Kidney (tissue), 14 donors: ENCODE results near the gene MYH9. TPM values are rescaled to one million over a fixed set of nuclear protein-coding genes. Genes with fewer than 3 reads are reported as not detected.

ENCODE experiments used
- DNase-seq, 5 donors: peaks; one replicate each; pipeline ENCODE4 v3.0.0-alpha.2; 2013 to 2020
- FAIRE-seq: peaks from 2 replicates; lab custom pipeline; 2012; peaks lifted over from hg19 to GRCh38; lab: Jason Lieb, UNC
- H3K27ac ChIP-seq, 2 donors: one replicate each; pipeline ENCODE4 v1.7.0; 2013; ENCODE audit warnings: low read depth in 2 of 2, low read length in 2 of 2, inconsistent platforms in 1 of 2
- H3K27me3 ChIP-seq: one replicate; pipeline ENCODE4 v1.7.1; 2013; ENCODE audit warnings: low read length, inconsistent platforms; ENCODE audit not compliant: control insufficient read depth, insufficient read depth
- H3K36me3 ChIP-seq, 3 donors: one replicate each; pipeline versions ENCODE4 v1.7.0 to v1.7.1; 2013; ENCODE audit warnings: low read length in 3 of 3, control low read depth in 1 of 3, inconsistent platforms in 1 of 3; ENCODE audit not compliant: insufficient read depth in 3 of 3, control insufficient read depth in 2 of 3
- H3K4me1 ChIP-seq, 3 donors: one replicate each; pipeline versions ENCODE4 v1.7.0 to v1.7.1; 2013; ENCODE audit warnings: low read length in 3 of 3, inconsistent platforms in 1 of 3, low read depth in 1 of 3; ENCODE audit not compliant: control insufficient read depth in 2 of 3, insufficient read depth in 2 of 3
- H3K4me3 ChIP-seq, 3 donors: one replicate each; pipeline versions ENCODE4 v1.7.0 to v1.8.1; 2013; ENCODE audit warnings: low read length in 3 of 3, control low read depth in 1 of 3, inconsistent platforms in 1 of 3
- H3K9ac ChIP-seq, 3 donors: one replicate each; pipeline versions ENCODE4 v1.7.0 to v1.7.1; 2013; ENCODE audit warnings: low read length in 3 of 3, control low read depth in 1 of 3, inconsistent platforms in 1 of 3
- H3K9me3 ChIP-seq, 3 donors: one replicate each; pipeline versions ENCODE4 v1.7.0 to v1.7.1; 2013; ENCODE audit warnings: low read length in 3 of 3, control low read depth in 1 of 3, inconsistent platforms in 1 of 3; ENCODE audit not compliant: control insufficient read depth in 2 of 3, insufficient read depth in 1 of 3
- intact Hi-C: fragments of 100-400 bp; cut with DNase I; formaldehyde crosslinking; loops from one replicate; pipeline ENCODE4 v1.11.1; 2022
- polyA plus RNA-seq: library from polyadenylated mRNA; stranded (reverse); fragments of 350-450 nt; fragmentation: Illumina TruSeq; extraction: RNeasy Lipid Tissue Mini Kit (QIAGEN cat#74804); gene quantifications from one replicate; pipeline ENCODE4 v1.2.3, GENCODE V29; 2014; ENCODE audit warnings: low read depth, low replicate concordance; ENCODE audit not compliant: insufficient read depth
- total RNA-seq: library from RNA; stranded (reverse); fragmentation: NEBNext Ultra II Directional; extraction: Animal tissue kit (Norgen Biotek cat#: 25700); gene quantifications from one replicate; pipeline ENCODE4 v1.2.1, GENCODE V29; 2021
- TF ChIP-seq, protein P1 (sequence below): IDR thresholded peaks from 3 replicates; pipeline ENCODE4 v1.5.1; 2012; ENCODE audit warnings: mild to moderate bottlenecking, moderate library complexity, borderline replicate concordance; ENCODE audit not compliant: insufficient read depth; ENCODE audit errors: extremely low read depth
- donor health status: control.
- donor health status: control.
- donor health status: control.
- donor health status: control.
- donor health status: control.
- donor health status: DM: yes; HTN: yes; CAD: no.
- donor health status: Normal renal cell carcinoma (clear cell type).

MYH9 gene
- total and polyA plus RNA-seq, 2 donors from 2014 or later = 85.2 to 655 TPM

DNA sequence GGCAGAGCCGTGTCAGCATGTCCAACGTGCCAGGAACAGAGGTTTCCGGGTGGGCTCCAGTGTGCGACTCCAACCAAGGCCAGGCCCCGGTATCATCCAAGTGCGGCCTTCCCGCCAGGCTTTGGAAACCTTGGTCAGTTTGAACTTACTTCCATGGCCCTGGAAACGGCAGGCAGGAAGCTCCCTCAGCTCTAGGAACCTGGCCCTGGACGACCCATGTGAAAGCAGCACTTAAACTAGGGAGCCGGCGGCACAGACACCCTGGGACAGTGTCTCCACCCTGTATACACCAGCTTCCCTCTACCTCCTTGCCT, 65.2 kb downstream of the MYH9 start:
- peaks cover 0 to 48% (median 47%) of the 10 kb centered on the region in 3 donors for H3K4me1 ChIP-seq
- H3K36me3 ChIP-seq = peaks cover 17 to 91% (median 37%) of the 10 kb centered on the region in 3 donors
- peak overlapping the region; percentile 79 to 95 for H3K27ac ChIP-seq
- FAIRE-seq (no peak), DNase-seq (no peak)
- H3K9me3 ChIP-seq = no peaks in the 10 kb centered on the region
- TF ChIP-seq, protein P1, sequence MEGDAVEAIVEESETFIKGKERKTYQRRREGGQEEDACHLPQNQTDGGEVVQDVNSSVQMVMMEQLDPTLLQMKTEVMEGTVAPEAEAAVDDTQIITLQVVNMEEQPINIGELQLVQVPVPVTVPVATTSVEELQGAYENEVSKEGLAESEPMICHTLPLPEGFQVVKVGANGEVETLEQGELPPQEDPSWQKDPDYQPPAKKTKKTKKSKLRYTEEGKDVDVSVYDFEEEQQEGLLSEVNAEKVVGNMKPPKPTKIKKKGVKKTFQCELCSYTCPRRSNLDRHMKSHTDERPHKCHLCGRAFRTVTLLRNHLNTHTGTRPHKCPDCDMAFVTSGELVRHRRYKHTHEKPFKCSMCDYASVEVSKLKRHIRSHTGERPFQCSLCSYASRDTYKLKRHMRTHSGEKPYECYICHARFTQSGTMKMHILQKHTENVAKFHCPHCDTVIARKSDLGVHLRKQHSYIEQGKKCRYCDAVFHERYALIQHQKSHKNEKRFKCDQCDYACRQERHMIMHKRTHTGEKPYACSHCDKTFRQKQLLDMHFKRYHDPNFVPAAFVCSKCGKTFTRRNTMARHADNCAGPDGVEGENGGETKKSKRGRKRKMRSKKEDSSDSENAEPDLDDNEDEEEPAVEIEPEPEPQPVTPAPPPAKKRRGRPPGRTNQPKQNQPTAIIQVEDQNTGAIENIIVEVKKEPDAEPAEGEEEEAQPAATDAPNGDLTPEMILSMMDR = no peak
- intact Hi-C loops = no loop called here
- H3K27me3 ChIP-seq = no peaks in the 10 kb centered on the region
- H3K9ac ChIP-seq = peak overlapping the region in 1 of 3 donors; percentile 82
- H3K4me3 ChIP-seq = no peak overlapping the region

GRCh38 chr22:36321797-36322601, 65.8 kb downstream of the MYH9 start:
- TF ChIP-seq, protein P1 = no peak
- H3K4me3 ChIP-seq = no peak overlapping the region
- H3K9me3 ChIP-seq = no peaks in the 10 kb centered on the region
- peaks cover 16 to 90% (median 39%) of the 10 kb centered on the region in 3 donors for H3K36me3 ChIP-seq
- DNase-seq (peak in 1 of 5 donors; percentile 73), FAIRE-seq (no peak)
- H3K27me3 ChIP-seq = no peaks in the 10 kb centered on the region
- no peak overlapping the region for H3K9ac ChIP-seq
- H3K4me1 ChIP-seq = peaks cover 0 to 42% (median 42%) of the 10 kb centered on the region in 3 donors
- H3K27ac ChIP-seq = peak overlapping the region; percentile 79 to 95
- intact Hi-C loops = no loop called here

DNA sequence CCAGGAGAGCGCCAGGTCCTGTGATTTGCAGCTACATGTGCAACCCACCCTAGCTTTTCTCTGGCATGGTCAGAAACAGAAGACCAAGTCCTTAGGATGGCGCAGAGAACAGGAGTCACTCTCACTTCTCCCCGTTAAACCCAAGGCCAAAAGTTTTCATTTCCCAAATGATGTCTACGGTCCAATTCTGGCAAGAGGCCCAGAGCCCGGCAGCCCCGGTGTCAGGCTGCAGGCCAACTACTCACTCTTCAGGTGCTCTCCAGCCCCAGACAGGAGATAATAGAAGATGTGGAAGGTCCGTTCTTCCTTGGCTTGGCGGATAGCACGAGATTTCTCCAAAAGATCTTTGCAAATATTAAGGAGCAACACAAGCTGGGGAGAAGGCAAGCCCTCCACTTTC, 67.2 kb downstream of the MYH9 start:
- FAIRE-seq (no peak), DNase-seq (no peak)
- peaks cover 7 to 92% (median 42%) of the 10 kb centered on the region in 3 donors for H3K36me3 ChIP-seq
- H3K9ac ChIP-seq = no peak overlapping the region
- TF ChIP-seq, protein P1 = no peak
- no peak overlapping the region for H3K27ac ChIP-seq
- no peaks in the 10 kb centered on the region for H3K27me3 ChIP-seq
- peaks cover 0 to 28% (median 27%) of the 10 kb centered on the region in 3 donors for H3K4me1 ChIP-seq
- no peaks in the 10 kb centered on the region for H3K9me3 ChIP-seq
- no peak overlapping the region for H3K4me3 ChIP-seq
- intact Hi-C loops = no loop called here
